ENCODE results near the gene LRRN4CL. TPM values are rescaled to one million over a fixed set of nuclear protein-coding genes. Genes with fewer than 3 reads are reported as not detected.
A peak's percentile ranks its signal among the peaks of the same experiment; 100 is the strongest.
"Not testable (repeated sequence)": the region's sequence is repeated elsewhere in the genome, so short reads cannot be mapped to it uniquely, and the experiment has no call there.

LRRN4CL gene
- total RNA-seq, 1 experiment from 2014 or later = 0.02 TPM

- no peak for DNase-seq (ENCODE audit: extremely low read depth, low read depth)
Measured at GRCh38 chr11:62677714-62678113, 11.6 kb downstream of the LRRN4CL start.

GRCh38 chr11:62677156-62677555 lies 12.2 kb downstream of the LRRN4CL start:
- DNase-seq (ENCODE audit: extremely low read depth, low read depth) = no peak

- no peak for DNase-seq (ENCODE audit: extremely low read depth, low read depth)
Measured at GRCh38 chr11:62676698-62677097, 12.6 kb downstream of the LRRN4CL start.

- not testable (repeated sequence) for DNase-seq (ENCODE audit: extremely low read depth, low read depth)
Measured at GRCh38 chr11:62675415-62675814, 13.9 kb downstream of the LRRN4CL start.

- no peak for DNase-seq (ENCODE audit: extremely low read depth, low read depth)
Measured at GRCh38 chr11:62673196-62673525, 16.2 kb downstream of the LRRN4CL start.

GRCh38 chr11:62671608-62672389 lies 17.5 kb downstream of the LRRN4CL start, which contains the start of the genes LBHD1 and UQCC3:
Gene LBHD1, minus strand, starts transcription at chr11:62672267. Its CDS starts 2,236 bp downstream, at chr11:62670031.
Gene UQCC3, plus strand, starts transcription at chr11:62671673. Its CDS starts 73 bp downstream, at chr11:62671746.
- peak; percentile 67 for DNase-seq (ENCODE audit: extremely low read depth, low read depth)

- DNase-seq (ENCODE audit: extremely low read depth, low read depth) = no peak
Measured at GRCh38 chr11:62671236-62671607, 18.1 kb downstream of the LRRN4CL start.

- DNase-seq (ENCODE audit: extremely low read depth, low read depth) = no peak
Measured at GRCh38 chr11:62669420-62670161, 19.7 kb downstream of the LRRN4CL start.

GRCh38 chr11:62667460-62667859 lies 21.9 kb downstream of the LRRN4CL start:
- no peak for DNase-seq (ENCODE audit: extremely low read depth, low read depth)

- no peak for DNase-seq (ENCODE audit: extremely low read depth, low read depth)
Measured at GRCh38 chr11:62666259-62666926, 22.9 kb downstream of the LRRN4CL start.

GRCh38 chr11:62665599-62666258 lies 23.6 kb downstream of the LRRN4CL start:
- DNase-seq (ENCODE audit: extremely low read depth, low read depth) = no peak

GRCh38 chr11:62665075-62665598 lies 24.2 kb downstream of the LRRN4CL start, which contains the start of the genes C11orf98 and CSKMT:
Gene C11orf98, minus strand, starts transcription at chr11:62665210. Its CDS starts 41 bp downstream, at chr11:62665169.
Gene CSKMT, plus strand, starts transcription at chr11:62665312. Its CDS starts 568 bp downstream, at chr11:62665880.
- DNase-seq (ENCODE audit: extremely low read depth, low read depth) = peak; percentile 87

- no peak for DNase-seq (ENCODE audit: extremely low read depth, low read depth)
Measured at GRCh38 chr11:62664405-62665074, 24.8 kb downstream of the LRRN4CL start.

- no peak for DNase-seq (ENCODE audit: extremely low read depth, low read depth)
Measured at GRCh38 chr11:62656796-62657429, 32.4 kb downstream of the LRRN4CL start.

GRCh38 chr11:62654297-62654696 lies 35.0 kb downstream of the LRRN4CL start:
- DNase-seq (ENCODE audit: extremely low read depth, low read depth) = no peak

GRCh38 chr11:62652161-62653006 lies 36.9 kb downstream of the LRRN4CL start:
- DNase-seq (ENCODE audit: extremely low read depth, low read depth) = no peak

- not testable (repeated sequence) for DNase-seq (ENCODE audit: extremely low read depth, low read depth)
Measured at GRCh38 chr11:62650283-62650682, 39.0 kb downstream of the LRRN4CL start.

- no peak for DNase-seq (ENCODE audit: extremely low read depth, low read depth)
Measured at GRCh38 chr11:62649486-62649885, 39.8 kb downstream of the LRRN4CL start.

Measured in NCI-H460 (cell line).